ENCODE results near the gene FAM50B.

The FAM50B gene, protein sequence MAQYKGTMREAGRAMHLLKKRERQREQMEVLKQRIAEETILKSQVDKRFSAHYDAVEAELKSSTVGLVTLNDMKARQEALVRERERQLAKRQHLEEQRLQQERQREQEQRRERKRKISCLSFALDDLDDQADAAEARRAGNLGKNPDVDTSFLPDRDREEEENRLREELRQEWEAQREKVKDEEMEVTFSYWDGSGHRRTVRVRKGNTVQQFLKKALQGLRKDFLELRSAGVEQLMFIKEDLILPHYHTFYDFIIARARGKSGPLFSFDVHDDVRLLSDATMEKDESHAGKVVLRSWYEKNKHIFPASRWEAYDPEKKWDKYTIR

DNA sequence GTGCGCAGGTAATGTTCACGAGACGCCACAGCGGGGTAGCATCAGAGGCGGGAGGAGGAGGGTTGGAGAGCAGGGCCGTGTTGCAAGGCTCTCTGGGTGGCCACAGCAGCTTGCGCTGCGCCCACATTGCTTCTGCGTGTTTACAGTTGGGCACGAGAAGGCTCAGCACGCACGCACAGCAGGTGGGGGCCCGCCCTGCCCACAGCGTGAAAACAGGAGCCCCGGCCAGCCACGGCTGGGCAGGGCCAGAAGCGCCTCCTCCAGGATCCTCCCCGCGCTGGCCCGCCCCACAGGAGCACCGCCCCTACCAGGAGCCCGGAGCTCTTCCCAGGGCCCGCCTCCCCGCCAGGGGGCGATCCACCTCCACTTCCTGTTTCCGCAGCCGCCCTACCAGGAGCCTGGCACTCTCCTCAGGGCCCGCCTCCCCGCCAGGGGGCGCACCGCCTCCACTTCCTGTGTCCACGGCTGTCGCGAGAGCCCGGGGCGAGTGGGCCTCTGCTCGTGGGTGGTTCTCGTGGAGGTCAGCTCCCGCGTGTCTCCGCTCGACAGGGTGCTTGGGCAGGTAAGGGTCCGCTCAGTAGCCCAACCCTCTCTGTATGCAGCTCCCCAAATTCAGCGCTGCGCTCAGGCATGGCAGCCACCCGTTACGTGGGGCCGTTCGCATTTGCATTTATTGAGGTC, at the start of gene FAM50B:
FAM50B (plus strand) TSS at position 449 of the 681 bp plus-strand sequence. CDS start 439 bp downstream, outside the sequence.
- peaks cover 10% of the 10 kb centered on the region for H3K4me1 ChIP-seq (ENCODE audit: control insufficient read depth, low read length)
- H3K27me3 ChIP-seq (ENCODE audit: control insufficient read depth, low read length) = no peaks in the 10 kb centered on the region
- peak within 1 kb of the TSS; percentile 78 for H3K4me3 ChIP-seq (ENCODE audit: low read length)
- H3K4me2 ChIP-seq (ENCODE audit: low read length) = peak within 1 kb of the TSS; percentile 51
- TF ChIP-seq, protein P1, sequence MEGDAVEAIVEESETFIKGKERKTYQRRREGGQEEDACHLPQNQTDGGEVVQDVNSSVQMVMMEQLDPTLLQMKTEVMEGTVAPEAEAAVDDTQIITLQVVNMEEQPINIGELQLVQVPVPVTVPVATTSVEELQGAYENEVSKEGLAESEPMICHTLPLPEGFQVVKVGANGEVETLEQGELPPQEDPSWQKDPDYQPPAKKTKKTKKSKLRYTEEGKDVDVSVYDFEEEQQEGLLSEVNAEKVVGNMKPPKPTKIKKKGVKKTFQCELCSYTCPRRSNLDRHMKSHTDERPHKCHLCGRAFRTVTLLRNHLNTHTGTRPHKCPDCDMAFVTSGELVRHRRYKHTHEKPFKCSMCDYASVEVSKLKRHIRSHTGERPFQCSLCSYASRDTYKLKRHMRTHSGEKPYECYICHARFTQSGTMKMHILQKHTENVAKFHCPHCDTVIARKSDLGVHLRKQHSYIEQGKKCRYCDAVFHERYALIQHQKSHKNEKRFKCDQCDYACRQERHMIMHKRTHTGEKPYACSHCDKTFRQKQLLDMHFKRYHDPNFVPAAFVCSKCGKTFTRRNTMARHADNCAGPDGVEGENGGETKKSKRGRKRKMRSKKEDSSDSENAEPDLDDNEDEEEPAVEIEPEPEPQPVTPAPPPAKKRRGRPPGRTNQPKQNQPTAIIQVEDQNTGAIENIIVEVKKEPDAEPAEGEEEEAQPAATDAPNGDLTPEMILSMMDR (IDR thresholded peaks at IDR 0.05; ENCODE audit: low read depth, low read length, poor library complexity, severe bottlenecking) = peak; percentile 88
- no peak for TF ChIP-seq EZH2phosphoT487 (IDR thresholded peaks at IDR 0.05; ENCODE audit: borderline replicate concordance, low read length)
- no peak within 1 kb of the TSS for H3K27ac ChIP-seq (ENCODE audit: low read depth, low read length)
- no peaks in the 10 kb centered on the region for H3K79me2 ChIP-seq (ENCODE audit: control insufficient read depth, low read length)
- no peaks in the 10 kb centered on the region for H3K36me3 ChIP-seq (ENCODE audit: control insufficient read depth, low read length)
- no peaks in the 10 kb centered on the region for H4K20me1 ChIP-seq (ENCODE audit: control insufficient read depth, insufficient read depth, low read depth, low read length)
- no peaks in the 10 kb centered on the region for H3K9me2 ChIP-seq (replicated peaks; ENCODE audit: control insufficient read depth, low read length)
- H3F3A ChIP-seq (ENCODE audit: control insufficient read depth, insufficient read depth) = no peaks in the 10 kb centered on the region
- peaks cover 4% of the 10 kb centered on the region; the same call in 1 of the 2 replicates for H3K9me3 ChIP-seq (ENCODE audit: control insufficient read depth, insufficient read depth, low read length)

DNA sequence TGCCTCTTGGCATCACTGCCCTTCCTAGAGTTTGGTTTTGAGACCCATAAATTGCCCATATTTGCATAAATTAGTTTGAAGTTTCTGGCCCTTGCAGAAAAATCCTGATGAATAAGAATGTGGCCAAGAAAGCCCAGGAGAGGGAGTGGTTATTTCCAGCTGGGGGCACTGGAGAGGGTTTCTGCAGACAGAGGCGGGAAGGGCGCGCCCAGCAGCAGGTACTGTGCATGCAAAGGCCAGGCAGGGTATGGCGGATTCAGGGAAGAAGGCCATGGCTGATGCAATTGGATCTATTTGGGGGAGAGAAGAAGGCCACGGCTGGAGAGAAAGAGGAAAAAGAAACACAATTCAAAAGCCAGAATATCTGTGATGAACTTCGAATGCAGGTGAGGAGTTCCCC, 49.5 kb upstream of the FAM50B start:
- no peak overlapping the region for H3K4me3 ChIP-seq (ENCODE audit: low read length)
- no peaks in the 10 kb centered on the region for H3K9me3 ChIP-seq (ENCODE audit: control insufficient read depth, insufficient read depth, low read length)
- no peaks in the 10 kb centered on the region for H3F3A ChIP-seq (ENCODE audit: control insufficient read depth, insufficient read depth)
- no peaks in the 10 kb centered on the region; the same call in 1 of the 2 replicates for H4K20me1 ChIP-seq (ENCODE audit: control insufficient read depth, insufficient read depth, low read depth, low read length)
- H3K27me3 ChIP-seq (ENCODE audit: control insufficient read depth, low read length) = peaks cover 20% of the 10 kb centered on the region
- H3K4me1 ChIP-seq (ENCODE audit: control insufficient read depth, low read length) = peaks cover 36% of the 10 kb centered on the region
- H3K79me2 ChIP-seq (ENCODE audit: control insufficient read depth, low read length) = no peaks in the 10 kb centered on the region
- H3K36me3 ChIP-seq (ENCODE audit: control insufficient read depth, low read length) = no peaks in the 10 kb centered on the region
- TF ChIP-seq, protein P1 (IDR thresholded peaks at IDR 0.05; ENCODE audit: low read depth, low read length, poor library complexity, severe bottlenecking) = no peak
- no peak for TF ChIP-seq EZH2phosphoT487 (IDR thresholded peaks at IDR 0.05; ENCODE audit: borderline replicate concordance, low read length)
- H3K27ac ChIP-seq (ENCODE audit: low read depth, low read length) = no peak overlapping the region
- H3K9me2 ChIP-seq (replicated peaks; ENCODE audit: control insufficient read depth, low read length) = no peaks in the 10 kb centered on the region
- H3K4me2 ChIP-seq (ENCODE audit: low read length) = no peak overlapping the region

DNA sequence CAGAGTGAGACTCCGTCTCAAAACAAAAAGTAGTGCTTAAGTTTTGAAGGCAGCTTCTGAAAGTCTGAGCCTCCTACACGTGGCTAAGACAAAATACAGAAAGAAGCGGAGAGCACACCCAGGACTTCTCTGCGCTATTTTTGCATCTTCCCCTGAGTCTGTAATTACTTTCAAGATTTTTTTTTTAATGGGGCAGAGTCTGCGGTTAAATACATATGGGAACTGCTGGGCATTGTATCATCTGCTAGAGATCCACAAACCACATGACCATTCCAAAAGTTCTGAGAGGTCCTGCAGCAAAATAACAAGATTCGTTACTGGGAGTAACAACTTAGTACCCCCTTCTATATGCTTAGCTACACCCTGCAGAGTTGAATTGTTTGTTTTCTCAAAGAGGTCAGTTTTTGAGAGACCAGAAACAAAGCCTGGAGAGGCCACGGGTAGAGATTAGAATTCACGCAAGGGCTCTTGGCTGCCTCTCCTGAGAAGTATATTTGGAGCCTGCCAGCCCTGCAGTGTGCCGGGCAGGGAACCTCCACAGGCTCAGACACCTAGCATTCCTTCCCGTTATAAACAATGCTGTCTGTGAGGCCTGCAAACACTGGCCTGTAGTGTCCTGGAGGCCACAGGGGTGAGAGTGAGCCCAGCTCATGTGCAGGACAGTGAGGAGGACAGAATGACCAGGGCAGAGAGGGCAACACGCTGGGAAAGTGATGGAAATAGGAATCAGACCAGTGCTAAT, 48.2 kb upstream of the FAM50B start:
- H3K27me3 ChIP-seq (ENCODE audit: control insufficient read depth, low read length) = peaks cover 20% of the 10 kb centered on the region
- no peaks in the 10 kb centered on the region for H3K36me3 ChIP-seq (ENCODE audit: control insufficient read depth, low read length)
- no peak overlapping the region for H3K27ac ChIP-seq (ENCODE audit: low read depth, low read length)
- no peak for TF ChIP-seq EZH2phosphoT487 (IDR thresholded peaks at IDR 0.05; ENCODE audit: borderline replicate concordance, low read length)
- H3K4me3 ChIP-seq (ENCODE audit: low read length) = no peak overlapping the region
- H3K79me2 ChIP-seq (ENCODE audit: control insufficient read depth, low read length) = no peaks in the 10 kb centered on the region
- no peaks in the 10 kb centered on the region for H3F3A ChIP-seq (ENCODE audit: control insufficient read depth, insufficient read depth)
- H3K4me2 ChIP-seq (ENCODE audit: low read length) = no peak overlapping the region
- no peaks in the 10 kb centered on the region for H3K9me2 ChIP-seq (replicated peaks; ENCODE audit: control insufficient read depth, low read length)
- H3K9me3 ChIP-seq (ENCODE audit: control insufficient read depth, insufficient read depth, low read length) = no peaks in the 10 kb centered on the region
- peaks cover 36% of the 10 kb centered on the region for H3K4me1 ChIP-seq (ENCODE audit: control insufficient read depth, low read length)
- H4K20me1 ChIP-seq (ENCODE audit: control insufficient read depth, insufficient read depth, low read depth, low read length) = no peaks in the 10 kb centered on the region; the same call in 1 of the 2 replicates
